ENCODE measurements around the gene CADPS2.

DNA sequence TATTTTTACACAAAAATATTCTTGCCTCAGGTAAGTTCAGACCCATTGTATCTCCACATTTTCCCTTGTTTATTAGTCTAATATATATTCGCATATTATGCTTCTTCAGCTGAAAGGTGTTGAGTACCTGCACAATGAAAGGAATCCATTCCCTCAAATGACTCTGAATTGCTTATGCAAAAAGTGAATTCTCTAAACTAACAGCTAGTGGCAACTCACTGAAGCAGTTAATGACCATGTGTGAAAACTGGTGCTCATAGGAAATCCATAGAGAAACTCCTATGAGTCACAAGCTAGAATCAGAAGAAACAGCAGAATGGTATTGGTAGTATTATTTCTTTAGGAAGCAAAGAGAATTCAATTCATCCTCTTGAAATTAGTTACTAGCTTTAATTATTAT lies 150.1 kb downstream of the CADPS2 start:
- TF ChIP-seq, protein P1, sequence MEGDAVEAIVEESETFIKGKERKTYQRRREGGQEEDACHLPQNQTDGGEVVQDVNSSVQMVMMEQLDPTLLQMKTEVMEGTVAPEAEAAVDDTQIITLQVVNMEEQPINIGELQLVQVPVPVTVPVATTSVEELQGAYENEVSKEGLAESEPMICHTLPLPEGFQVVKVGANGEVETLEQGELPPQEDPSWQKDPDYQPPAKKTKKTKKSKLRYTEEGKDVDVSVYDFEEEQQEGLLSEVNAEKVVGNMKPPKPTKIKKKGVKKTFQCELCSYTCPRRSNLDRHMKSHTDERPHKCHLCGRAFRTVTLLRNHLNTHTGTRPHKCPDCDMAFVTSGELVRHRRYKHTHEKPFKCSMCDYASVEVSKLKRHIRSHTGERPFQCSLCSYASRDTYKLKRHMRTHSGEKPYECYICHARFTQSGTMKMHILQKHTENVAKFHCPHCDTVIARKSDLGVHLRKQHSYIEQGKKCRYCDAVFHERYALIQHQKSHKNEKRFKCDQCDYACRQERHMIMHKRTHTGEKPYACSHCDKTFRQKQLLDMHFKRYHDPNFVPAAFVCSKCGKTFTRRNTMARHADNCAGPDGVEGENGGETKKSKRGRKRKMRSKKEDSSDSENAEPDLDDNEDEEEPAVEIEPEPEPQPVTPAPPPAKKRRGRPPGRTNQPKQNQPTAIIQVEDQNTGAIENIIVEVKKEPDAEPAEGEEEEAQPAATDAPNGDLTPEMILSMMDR (IDR thresholded peaks at IDR 0.05 in 4 of 5, conservative IDR thresholded peaks at IDR 0.05 in 1 of 5), result no peak
- TF ChIP-seq POLR2A (IDR thresholded peaks at IDR 0.05), result no peak
